GM23248 (cell line): ENCODE measurements around the gene HOXD1. TPM values are rescaled to one million over a fixed set of nuclear protein-coding genes. Genes with fewer than 3 reads are reported as not detected.

ENCODE experiments used
- DNase-seq: peaks from one replicate; pipeline ENCODE4 v3.0.0-alpha.2; 2015
- H2AFZ ChIP-seq: fragments of 200-600 bp; sonication (generic); 2 replicates; pipeline ENCODE4 v1.6.1; 2016; ENCODE audit warnings: antibody characterized with exemption
- H3F3A ChIP-seq: fragments of 200-600 bp; sonication (generic); 2 replicates; pipeline ENCODE4 v1.6.1; 2016; ENCODE audit warnings: mild to moderate bottlenecking, antibody characterized with exemption, mixed run types; ENCODE audit not compliant: insufficient read depth
- H3K27ac ChIP-seq: fragments of 200-600 bp; sonication (generic); 2 replicates; pipeline ENCODE4 v1.5.1; 2016; ENCODE audit warnings: mild to moderate bottlenecking
- H3K27me3 ChIP-seq: fragments of 200-600 bp; sonication (generic); replicated peaks from 2 replicates; pipeline ENCODE4 v1.6.1; 2016; ENCODE audit warnings: mild to moderate bottlenecking; ENCODE audit not compliant: insufficient read depth
- H3K36me3 ChIP-seq: fragments of 200-600 bp; sonication (generic); 2 replicates; pipeline ENCODE4 v1.6.1; 2016; ENCODE audit warnings: low read depth, mild to moderate bottlenecking
- H3K4me1 ChIP-seq: fragments of 200-600 bp; sonication (generic); 2 replicates; pipeline ENCODE4 v1.6.1; 2016; ENCODE audit warnings: mild to moderate bottlenecking; ENCODE audit not compliant: insufficient read depth
- H3K4me2 ChIP-seq: fragments of 200-600 bp; sonication (generic); one replicate; pipeline ENCODE4 v1.6.1; 2016; ENCODE audit warnings: mild to moderate bottlenecking; ENCODE audit not compliant: unreplicated experiment
- H3K4me3 ChIP-seq: fragments of 200-600 bp; sonication (generic); 2 replicates; pipeline ENCODE4 v1.5.1; 2016; ENCODE audit warnings: mild to moderate bottlenecking
- H3K79me2 ChIP-seq: fragments of 200-600 bp; sonication (generic); 2 replicates; pipeline ENCODE4 v1.6.1; 2016; ENCODE audit warnings: mild to moderate bottlenecking; ENCODE audit not compliant: insufficient read depth
- H3K9ac ChIP-seq: fragments of 200-600 bp; sonication (generic); 2 replicates; pipeline ENCODE4 v1.6.1; 2016; ENCODE audit warnings: mild to moderate bottlenecking
- H3K9me2 ChIP-seq: fragments of 200-600 bp; sonication (generic); 2 replicates; pipeline ENCODE4 v1.6.1; 2016; ENCODE audit warnings: mixed run types, mild to moderate bottlenecking, moderate library complexity; ENCODE audit not compliant: insufficient read depth
- H3K9me3 ChIP-seq: fragments of 200-600 bp; sonication (generic); one replicate; pipeline ENCODE4 v1.6.1; 2017; ENCODE audit warnings: low read depth
- H4K20me1 ChIP-seq: fragments of 200-600 bp; sonication (generic); 2 replicates; pipeline ENCODE4 v1.6.0; 2016; ENCODE audit not compliant: insufficient read depth
- EZH2 ChIP-seq: fragments of 200-600 bp; sonication (generic); IDR thresholded peaks from 2 replicates; pipeline ENCODE4 v1.6.1; 2018; ENCODE audit warnings: antibody characterized with exemption, mild to moderate bottlenecking; ENCODE audit not compliant: insufficient read depth, poor library complexity, severe bottlenecking
- EZH2phosphoT487 ChIP-seq: fragments of 200-600 bp; sonication (generic); IDR thresholded peaks from 2 replicates; pipeline ENCODE4 v1.6.1; 2018; ENCODE audit warnings: antibody characterized with exemption, moderate library complexity, mild to moderate bottlenecking, low read depth; ENCODE audit not compliant: insufficient read depth
- WGBS, 2 experiments: methylation state at CpG; one replicate each; pipeline ENCODE4 v1.1.6; 2015 to 2017; ENCODE audit warnings: low lambda C conversion rate in 2 of 2, low coverage in 1 of 2; ENCODE audit errors: missing lambda C conversion rate in 2 of 2; 5-methylcytosine and 5-hydroxymethylcytosine counted together
- in situ Hi-C: fragments of 300-500 bp; cut with MboI; formaldehyde crosslinking; loops from 2 replicates; pipeline ENCODE4 v1.15.0; 2020
- polyA plus RNA-seq: library from polyadenylated mRNA; unstranded; fragments of >200 nt; fragmentation: Nextera tagmentation; extraction: Ambion mirVana; gene quantifications from 2 replicates; pipeline ENCODE4 v1.2.1, GENCODE V29; 2016
- total RNA-seq: library from RNA; depleted of rRNA; stranded (reverse); fragments of >200 nt; shearing (Covaris generic); gene quantifications from 2 replicates; pipeline ENCODE4 v1.2.3, GENCODE V29; 2014

Gene HOXD1
- total and polyA plus RNA-seq, 2 experiments from 2014 or later: 0.43 to 2.2 TPM

GRCh38 chr2:176149481-176149938 is 39.0 kb upstream of the HOXD1 start:
- Histone ChIP-seq H3K79me2 (peaks cover 70% of the 10 kb centered on the region), H3K9me2 (no peaks in the 10 kb centered on the region), H3K27me3 (no peaks in the 10 kb centered on the region), H3F3A (0 out of 2 replicates have a peak, but pooled peaks cover 11% of the 10 kb centered on the region), H3K9ac (no peak overlapping the region), H4K20me1 (peaks cover 2% of the 10 kb centered on the region; the same call in 1 of the 2 replicates), H3K4me2 (no peak overlapping the region), H3K36me3 (peaks cover 8% of the 10 kb centered on the region; the same call in 1 of the 2 replicates), H3K4me1 (no peaks in the 10 kb centered on the region), H3K9me3 (no peaks in the 10 kb centered on the region), H3K4me3 (no peak overlapping the region), H2AFZ (no peak overlapping the region), H3K27ac (no peak overlapping the region)
- WGBS, 2 experiments: 98% methylated on average over 21 to 22 of the region's 22 CpGs
- no peak for DNase-seq
- TF ChIP-seq EZH2: no peak
- in situ Hi-C loops: loop anchor here (10.0 kb wide), 1 partner anchor 305 kb away; no protein-coding TSS in a partner anchor

- in situ Hi-C loops: loop anchor here (10.0 kb wide), 1 partner anchor 305 kb away; no protein-coding TSS in a partner anchor
- Histone ChIP-seq H2AFZ (no peak overlapping the region), H3K4me3 (no peak overlapping the region), H3K4me2 (no peak overlapping the region), H3K27ac (no peak overlapping the region), H3K9ac (no peak overlapping the region), H3K9me3 (no peaks in the 10 kb centered on the region), H3K27me3 (no peaks in the 10 kb centered on the region), H3K36me3 (peaks cover 9% of the 10 kb centered on the region; the same call in 1 of the 2 replicates), H3K4me1 (no peaks in the 10 kb centered on the region), H3F3A (0 out of 2 replicates have a peak, but pooled peaks cover 16% of the 10 kb centered on the region), H3K9me2 (no peaks in the 10 kb centered on the region), H3K79me2 (peaks cover 65% of the 10 kb centered on the region), H4K20me1 (peaks cover 2% of the 10 kb centered on the region; the same call in 1 of the 2 replicates)
- no peak for DNase-seq
- WGBS, 2 experiments: 96% methylated on average over 24 of the region's 24 CpGs
- no peak for TF ChIP-seq EZH2phosphoT487
- no peak for TF ChIP-seq EZH2
Observed at GRCh38 chr2:176149939-176150583, 38.4 kb upstream of the HOXD1 start.

DNA sequence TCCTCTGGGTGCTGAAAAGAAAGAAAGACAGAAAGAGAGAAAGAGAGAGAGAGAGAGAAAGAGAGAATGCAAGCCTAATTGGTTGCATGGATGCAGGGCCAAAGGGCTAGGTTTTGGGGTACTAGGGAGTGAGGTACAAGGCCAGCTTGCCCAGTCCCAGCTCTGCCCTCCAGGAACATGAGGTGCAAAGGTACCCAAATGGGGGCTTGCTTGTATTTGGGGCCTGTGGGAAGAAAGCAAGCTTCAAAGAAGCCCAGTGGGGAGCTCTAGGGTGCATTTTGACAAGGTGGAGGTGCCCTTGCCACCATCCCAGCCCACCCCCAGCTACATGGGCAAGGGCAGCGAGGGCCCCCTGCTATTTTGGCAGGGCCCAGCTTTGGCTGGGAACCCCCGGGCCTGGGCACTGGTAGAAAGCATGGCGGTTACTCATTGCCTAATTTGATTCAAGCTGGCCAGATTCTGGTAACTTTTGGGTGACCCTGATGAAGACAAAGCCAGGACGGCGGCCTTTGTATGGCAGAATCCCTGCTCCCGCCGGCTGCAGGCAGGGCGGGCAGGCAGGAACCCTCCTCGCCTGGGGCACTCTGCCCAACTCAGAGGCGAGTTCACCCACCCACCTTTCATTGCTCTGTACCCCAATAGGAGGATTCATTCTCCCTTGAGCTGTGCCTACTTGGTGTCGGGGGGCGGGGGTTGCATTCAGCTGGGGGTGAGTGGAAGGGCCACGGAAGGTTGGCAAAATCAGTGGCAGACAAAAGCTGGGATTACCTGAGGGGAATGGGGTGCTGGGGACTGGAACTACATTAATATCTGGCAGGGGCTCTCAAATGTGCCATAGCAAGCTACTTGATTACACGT is 37.7 kb upstream of the HOXD1 start:
- Histone ChIP-seq H3K4me3 (no peak overlapping the region), H3K4me1 (no peaks in the 10 kb centered on the region), H3F3A (peaks cover 22% of the 10 kb centered on the region; the same call in 1 of the 2 replicates), H3K9ac (no peak overlapping the region), H3K9me2 (no peaks in the 10 kb centered on the region), H3K27me3 (no peaks in the 10 kb centered on the region), H4K20me1 (peaks cover 1% of the 10 kb centered on the region; the same call in 1 of the 2 replicates), H3K4me2 (no peak overlapping the region), H3K9me3 (no peaks in the 10 kb centered on the region), H3K79me2 (peaks cover 57% of the 10 kb centered on the region), H3K36me3 (peaks cover 9% of the 10 kb centered on the region; the same call in 1 of the 2 replicates), H2AFZ (no peak overlapping the region), H3K27ac (no peak overlapping the region)
- DNase-seq: no peak
- 86 to 88% methylated on average over 14 of the region's 14 CpGs for WGBS, 2 experiments
- TF ChIP-seq EZH2phosphoT487: no peak
- no peak for TF ChIP-seq EZH2
- in situ Hi-C loops: no loop called here
